NOMO-1 treated with DMSO at 0.1 percent for 48 hours (cell line): ENCODE results near the gene AGAP9.
A peak's percentile ranks its signal among the peaks of the same experiment; 100 is the strongest.
"Not testable (repeated sequence)": the region's sequence is repeated elsewhere in the genome, so short reads cannot be mapped to it uniquely, and the experiment has no call there.

Source experiments
- DNase-seq: peaks from one replicate; lab custom pipeline; 2025; ENCODE audit not compliant: unreplicated experiment; lab: John Stamatoyannopoulos, UW

Gene AGAP9

DNA sequence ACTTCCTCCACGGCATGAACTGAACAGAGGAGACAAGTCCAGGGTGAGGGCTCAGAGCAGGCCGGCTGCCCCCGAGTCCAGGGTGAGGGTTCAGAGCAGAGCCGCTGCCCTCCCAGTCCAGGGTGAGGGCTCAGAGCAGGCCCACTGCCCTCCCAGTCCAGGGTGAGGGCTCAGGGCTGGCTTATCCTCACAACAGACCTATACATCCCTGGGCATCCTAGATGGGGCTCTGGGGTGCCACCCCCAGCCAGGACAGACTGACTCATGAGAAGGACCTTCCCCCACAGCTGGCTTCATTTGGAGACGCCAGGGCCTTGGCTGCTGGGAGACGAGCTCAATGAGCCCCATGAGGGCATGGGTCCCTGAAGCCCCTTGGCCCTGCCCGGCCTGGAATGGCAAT, 33.8 kb downstream of the AGAP9 start:
- DNase-seq: not testable (repeated sequence)

DNA sequence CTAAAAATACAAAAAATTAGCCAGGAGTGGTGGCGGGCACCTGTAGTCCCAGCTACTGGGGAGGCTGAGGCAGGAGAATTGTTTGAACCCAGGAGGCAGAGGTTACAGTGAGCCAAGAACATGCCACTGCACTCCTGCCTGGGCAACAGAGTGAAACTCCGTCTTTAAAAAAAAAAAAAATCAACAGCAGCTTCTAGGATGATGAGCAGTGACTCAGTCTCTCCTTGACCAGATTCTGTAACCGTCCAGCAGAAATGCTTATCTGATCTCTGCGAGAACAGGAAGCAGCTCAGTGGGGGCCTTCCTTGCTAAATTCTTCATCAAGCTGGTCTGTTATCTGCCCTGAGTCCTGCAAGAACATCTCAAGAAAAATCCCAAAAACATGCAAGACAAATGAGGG, 37.5 kb downstream of the AGAP9 start:
- DNase-seq: peak; percentile 34

DNA sequence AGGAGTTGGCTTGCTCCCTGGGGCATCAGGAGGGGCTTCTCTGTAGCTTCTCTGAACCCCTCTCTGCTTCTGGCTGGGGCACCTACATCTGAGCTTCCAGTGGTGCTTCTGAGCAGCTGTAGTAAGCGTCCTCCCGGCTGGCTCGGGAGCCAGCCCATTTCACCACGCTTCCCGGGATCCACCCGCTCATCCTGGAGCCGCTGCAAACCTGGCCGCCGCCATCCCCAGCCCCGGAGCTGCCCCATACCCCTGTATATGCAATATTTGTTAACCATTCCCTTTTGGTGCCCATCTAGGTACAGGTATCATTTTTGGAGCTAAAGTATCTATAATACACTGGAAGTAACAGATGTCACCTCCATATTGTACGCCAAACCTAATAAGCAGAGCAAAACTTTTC, 38.7 kb downstream of the AGAP9 start:
- not testable (repeated sequence) for DNase-seq

GRCh38 chr10:47483923-47484322, 39.5 kb downstream of the AGAP9 start, which contains the start of gene ANXA8:
Gene ANXA8, minus strand, starts transcription at chr10:47484115. Its CDS starts 182 bp downstream, at chr10:47483933.
- not testable (repeated sequence) for DNase-seq

- not testable (repeated sequence) for DNase-seq
Measured at GRCh38 chr10:47482367-47482766, 41.1 kb downstream of the AGAP9 start.

DNA sequence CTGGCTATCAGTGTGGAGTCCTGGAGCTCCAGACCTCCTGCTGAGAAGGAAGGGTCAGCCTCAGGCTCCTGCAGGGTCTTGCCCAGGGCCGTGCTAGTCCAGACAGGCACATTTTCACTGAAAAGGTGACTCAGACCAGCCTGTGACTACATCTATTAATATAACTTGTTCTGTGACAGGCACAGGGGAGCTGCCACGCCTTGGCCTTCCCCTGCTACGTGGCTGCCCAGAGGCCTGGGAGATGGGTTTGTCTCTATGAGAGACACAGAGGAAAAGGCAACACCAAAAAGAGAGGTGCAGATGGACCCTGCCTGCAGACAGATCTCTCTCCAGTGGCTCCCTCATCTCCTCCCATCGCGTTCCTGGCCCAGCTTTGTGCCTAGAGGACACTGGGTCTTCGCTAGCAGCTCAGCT, 41.7 kb downstream of the AGAP9 start:
- not testable (repeated sequence) for DNase-seq

GRCh38 chr10:47481182-47481766, 42.2 kb downstream of the AGAP9 start:
- DNase-seq: not testable (repeated sequence)

DNA sequence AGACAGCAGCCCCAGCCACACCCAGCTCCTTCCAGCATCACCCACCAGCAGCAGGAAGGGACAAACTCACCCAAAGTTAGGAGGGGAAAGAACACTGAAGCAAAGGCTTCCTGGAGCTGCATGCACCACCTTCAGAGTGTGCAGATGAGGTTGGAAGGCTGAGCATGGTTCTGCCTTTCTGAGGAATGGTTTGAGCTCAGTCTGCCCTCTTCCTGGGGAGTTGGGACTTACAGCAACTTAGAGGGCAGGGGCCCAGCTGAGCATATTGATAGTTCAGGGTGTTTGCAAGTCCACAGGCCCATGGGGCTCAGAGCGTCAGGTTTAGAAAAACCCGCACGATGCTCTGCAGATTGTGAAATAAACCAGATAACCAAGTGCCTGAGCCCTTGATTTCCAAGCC, 43.3 kb downstream of the AGAP9 start:
- not testable (repeated sequence) for DNase-seq

GRCh38 chr10:47478114-47478513, 45.3 kb downstream of the AGAP9 start:
- not testable (repeated sequence) for DNase-seq

DNA sequence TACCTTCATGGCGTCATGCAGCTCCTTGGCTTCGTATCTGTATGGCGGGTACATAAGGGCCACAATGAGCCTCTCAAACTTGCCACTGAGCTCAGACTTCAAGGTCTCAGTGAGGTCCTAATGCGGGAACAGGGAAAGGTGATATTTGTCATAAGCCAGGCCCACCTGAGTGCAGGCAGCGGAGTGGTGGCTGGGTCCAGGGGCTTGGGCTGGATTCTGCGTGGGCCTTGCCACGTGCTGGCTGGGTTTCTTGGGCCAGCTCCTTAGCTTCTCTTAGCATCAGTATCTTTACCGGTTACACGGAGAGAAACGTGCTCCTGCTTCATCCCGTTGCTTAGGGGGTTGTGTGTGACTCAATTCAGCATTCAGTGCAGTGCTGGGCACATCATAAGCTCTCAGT, 46.4 kb downstream of the AGAP9 start:
- not testable (repeated sequence) for DNase-seq

GRCh38 chr10:47475101-47475500, 48.3 kb downstream of the AGAP9 start:
- not testable (repeated sequence) for DNase-seq

DNA sequence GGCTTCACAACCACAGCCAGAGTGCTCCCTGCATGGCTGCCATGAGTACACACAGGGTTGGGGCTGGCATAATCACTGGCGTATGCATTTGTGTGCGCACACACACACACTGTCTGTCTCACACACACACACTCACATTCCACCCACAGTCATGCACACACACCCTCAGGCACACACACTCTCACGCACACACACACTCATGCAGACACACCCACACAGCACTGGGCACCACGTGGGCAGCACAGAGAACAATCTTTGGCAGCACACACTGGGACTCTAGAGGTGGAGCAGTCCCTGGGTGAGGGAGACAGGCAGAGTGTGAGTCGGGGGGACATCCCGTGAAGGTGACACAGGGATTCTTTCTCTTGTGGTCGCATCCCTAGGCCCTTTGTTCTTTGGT, 49.9 kb downstream of the AGAP9 start:
- not testable (repeated sequence) for DNase-seq

GRCh38 chr10:47472647-47473046, 50.8 kb downstream of the AGAP9 start:
- DNase-seq: not testable (repeated sequence)

DNA sequence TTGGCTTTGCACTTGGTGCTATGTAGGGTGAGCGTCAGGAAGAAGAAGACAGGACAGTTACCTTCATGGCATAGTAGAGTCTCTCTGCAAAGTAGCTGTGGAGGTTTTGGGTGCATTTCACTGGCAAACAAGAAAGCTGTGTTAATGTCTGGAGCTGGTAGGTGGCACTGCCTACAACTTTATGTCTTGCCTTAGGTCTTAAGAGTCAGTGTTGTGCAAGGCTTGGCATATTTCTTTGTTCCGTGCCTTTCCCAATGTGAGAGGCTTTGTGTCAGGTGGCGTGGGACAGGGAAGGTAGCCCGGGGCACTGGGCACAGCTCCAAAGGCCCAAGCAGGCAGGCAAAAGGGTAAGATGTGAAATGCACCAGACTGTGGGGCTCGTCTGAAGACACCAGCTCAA, 51.4 kb downstream of the AGAP9 start:
- DNase-seq: not testable (repeated sequence)

DNA sequence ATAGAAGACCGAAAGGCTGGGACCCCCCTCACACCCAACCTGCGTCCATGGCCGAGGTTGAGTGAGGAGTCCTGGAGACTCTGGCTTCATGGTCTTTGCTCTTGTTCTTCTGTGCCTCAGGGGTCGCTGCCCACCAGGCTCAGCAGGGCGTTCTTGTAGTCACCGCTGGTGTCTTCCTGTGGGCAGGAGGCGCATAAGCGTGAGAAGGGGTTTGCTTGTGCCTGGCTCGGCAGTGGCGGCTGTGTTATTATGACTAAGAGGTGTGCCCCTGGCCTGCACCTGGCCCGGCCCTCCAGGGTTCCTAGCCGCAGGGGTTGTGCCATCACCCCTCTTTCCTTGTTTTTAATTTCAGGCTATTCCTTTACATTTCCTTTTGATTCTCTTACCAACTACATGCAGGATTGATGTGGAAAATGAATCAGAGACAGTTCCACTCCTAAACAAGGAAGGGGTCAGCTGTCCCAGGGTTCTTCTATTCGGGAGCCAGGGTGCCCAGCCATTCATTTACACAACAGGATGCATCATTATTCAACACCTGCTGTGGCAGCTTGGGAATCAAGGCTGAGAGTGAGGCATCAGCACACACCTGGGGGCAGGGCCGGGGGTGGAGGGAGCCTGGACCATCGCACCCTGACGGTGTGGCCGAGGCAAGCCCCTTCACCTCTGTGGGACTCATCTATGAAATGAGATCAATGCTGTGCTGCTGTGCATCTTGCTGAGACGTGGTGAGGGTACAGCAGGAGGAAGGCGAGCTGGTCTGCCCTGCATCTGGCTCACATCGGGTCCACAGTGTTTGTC, 54.5 kb downstream of the AGAP9 start:
- DNase-seq: not testable (repeated sequence)

DNA sequence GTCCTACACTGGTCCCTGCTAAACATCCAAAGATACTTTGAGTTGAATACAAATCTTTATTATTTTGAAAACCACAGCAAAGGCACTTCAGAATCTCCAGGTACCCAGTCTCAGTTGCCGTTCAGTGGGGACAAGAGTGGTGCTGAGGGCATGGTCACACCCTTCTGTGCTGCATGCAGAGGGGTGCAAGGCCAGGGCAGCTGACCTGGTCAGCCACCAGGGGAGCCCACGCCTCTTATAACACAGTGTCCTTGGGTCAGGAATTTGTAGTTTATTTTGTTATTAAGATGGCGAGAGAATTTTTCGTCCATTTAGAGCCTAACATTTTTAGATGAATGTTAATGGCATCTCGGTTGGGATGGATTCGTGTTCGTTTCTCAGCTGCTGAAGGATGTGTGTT, 55.5 kb downstream of the AGAP9 start:
- not testable (repeated sequence) for DNase-seq

- DNase-seq: not testable (repeated sequence)
Measured at GRCh38 chr10:47467458-47467857, 56.0 kb downstream of the AGAP9 start.

- DNase-seq: not testable (repeated sequence)
Measured at GRCh38 chr10:47465216-47465917, 58.1 kb downstream of the AGAP9 start.

DNA sequence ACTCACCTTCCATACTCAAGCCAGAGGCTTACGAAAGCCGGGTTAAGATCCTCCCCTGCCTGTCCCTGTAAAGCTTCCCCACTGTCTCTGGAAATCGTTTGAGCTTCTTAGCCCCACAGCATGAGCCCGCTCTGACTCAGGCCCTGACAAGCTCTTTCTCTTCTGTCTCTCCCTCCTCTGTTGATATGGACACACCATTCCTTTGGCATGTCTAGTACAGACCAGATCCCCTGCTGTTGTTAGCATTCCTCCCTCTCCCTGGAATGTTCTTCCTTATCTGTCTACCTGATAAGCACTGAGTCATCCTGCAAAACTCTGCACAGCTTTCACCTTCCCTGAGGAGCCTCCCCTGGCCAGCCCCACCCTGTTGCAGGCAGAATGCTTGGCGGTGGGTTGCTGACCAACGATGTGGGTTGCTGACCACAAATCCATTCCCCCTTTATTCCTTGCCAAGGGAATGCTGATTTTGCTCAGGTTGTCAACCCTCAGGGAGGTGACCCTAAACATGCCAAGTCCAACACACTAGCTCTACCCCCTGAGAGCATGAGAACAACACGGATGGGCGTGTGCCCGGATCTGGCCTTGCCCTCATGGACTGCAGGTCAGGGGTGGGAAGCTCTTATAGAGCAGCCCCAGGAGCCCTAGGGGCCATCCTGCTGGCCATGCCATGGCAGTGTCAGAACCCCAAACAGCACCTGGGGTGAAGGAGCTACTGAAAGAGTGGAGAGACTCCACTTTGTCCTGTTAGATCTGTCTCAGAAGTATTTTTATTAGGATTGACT, 60.7 kb downstream of the AGAP9 start:
- not testable (repeated sequence) for DNase-seq

- DNase-seq: peak; percentile 24
Measured at GRCh38 chr10:47461261-47461687, 62.2 kb downstream of the AGAP9 start.
